Stomach (tissue), 4 donors: ENCODE measurements around the gene PKP2.

ENCODE experiments used
- POLR2AphosphoS5 ChIP-seq, 3 donors: sonication (generic); formaldehyde crosslinking; IDR thresholded peaks; one replicate each; pipeline ENCODE4 v1.6.1; 2016; ENCODE audit warnings: antibody characterized with exemption in 3 of 3
- TF ChIP-seq, protein P1 (sequence below), 7 experiments: fragments of 450-650 bp in 4 of 7; fragments of 200-600 bp in 3 of 7; sonication (generic) in 3 of 7; IDR thresholded peaks; one replicate each; pipeline ENCODE4 v1.5.1; 2016 to 2019; ENCODE audit warnings: antibody characterized with exemption in 7 of 7, control low read depth in 2 of 7, mild to moderate bottlenecking in 1 of 7

DNA sequence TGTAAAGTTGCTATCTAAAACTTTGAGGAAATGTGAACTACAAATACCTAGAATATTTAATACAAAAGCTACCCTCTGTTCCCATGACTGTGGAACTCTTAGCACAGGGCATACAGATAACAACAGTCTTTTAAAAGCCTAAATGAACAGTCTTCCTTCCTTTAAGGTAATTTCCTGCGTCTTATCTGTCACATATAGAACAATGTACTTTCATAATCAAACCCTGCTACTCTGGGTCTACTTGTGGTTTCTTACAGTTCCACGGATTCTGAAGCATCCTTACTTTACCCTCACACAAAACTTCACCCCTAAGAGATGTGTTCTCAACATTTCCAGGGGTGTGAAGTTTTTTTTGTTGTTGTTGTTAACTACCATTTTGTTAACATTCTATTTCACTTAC lies 5.1 kb downstream of the PKP2 start:
- TF ChIP-seq, protein P1, sequence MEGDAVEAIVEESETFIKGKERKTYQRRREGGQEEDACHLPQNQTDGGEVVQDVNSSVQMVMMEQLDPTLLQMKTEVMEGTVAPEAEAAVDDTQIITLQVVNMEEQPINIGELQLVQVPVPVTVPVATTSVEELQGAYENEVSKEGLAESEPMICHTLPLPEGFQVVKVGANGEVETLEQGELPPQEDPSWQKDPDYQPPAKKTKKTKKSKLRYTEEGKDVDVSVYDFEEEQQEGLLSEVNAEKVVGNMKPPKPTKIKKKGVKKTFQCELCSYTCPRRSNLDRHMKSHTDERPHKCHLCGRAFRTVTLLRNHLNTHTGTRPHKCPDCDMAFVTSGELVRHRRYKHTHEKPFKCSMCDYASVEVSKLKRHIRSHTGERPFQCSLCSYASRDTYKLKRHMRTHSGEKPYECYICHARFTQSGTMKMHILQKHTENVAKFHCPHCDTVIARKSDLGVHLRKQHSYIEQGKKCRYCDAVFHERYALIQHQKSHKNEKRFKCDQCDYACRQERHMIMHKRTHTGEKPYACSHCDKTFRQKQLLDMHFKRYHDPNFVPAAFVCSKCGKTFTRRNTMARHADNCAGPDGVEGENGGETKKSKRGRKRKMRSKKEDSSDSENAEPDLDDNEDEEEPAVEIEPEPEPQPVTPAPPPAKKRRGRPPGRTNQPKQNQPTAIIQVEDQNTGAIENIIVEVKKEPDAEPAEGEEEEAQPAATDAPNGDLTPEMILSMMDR (IDR thresholded peaks at IDR 0.05) = no peak
- TF ChIP-seq POLR2AphosphoS5 (IDR thresholded peaks at IDR 0.05) = no peak
